HL-60 (cell line): ENCODE results near the gene OSBPL10.

Source experiments
- DNase-seq, 2 experiments: peaks; one replicate each; pipeline ENCODE4 v3.0.0-alpha.2; 2010 to 2020; ENCODE audit warnings: low read depth in 1 of 2, low spot score in 1 of 2
- H3K27ac ChIP-seq: fragments of 250-450 bp; sonication (Bioruptor Pico); replicated peaks from 2 replicates; pipeline ENCODE4 v1.5.1; 2020; ENCODE audit warnings: mild to moderate bottlenecking, moderate library complexity
- H3K27me3 ChIP-seq: fragments of 250-450 bp; sonication (Bioruptor Pico); 2 replicates; pipeline ENCODE4 v1.5.1; 2021; ENCODE audit warnings: mild to moderate bottlenecking, moderate library complexity; ENCODE audit not compliant: insufficient read depth, poor library complexity, severe bottlenecking
- H3K4me3 ChIP-seq: replicated peaks from 2 replicates; pipeline ENCODE4 v1.5.1; 2011; ENCODE audit warnings: mild to moderate bottlenecking, control low read depth, low read length; ENCODE audit not compliant: insufficient read depth
- GABPA ChIP-seq: IDR thresholded peaks from 2 replicates; pipeline ENCODE4 v1.6.1; 2012; ENCODE audit warnings: low read depth
- POLR2AphosphoS5 ChIP-seq: IDR thresholded peaks from 2 replicates; pipeline ENCODE4 v1.6.1; 2012; ENCODE audit warnings: low read depth
- SPI1 ChIP-seq: IDR thresholded peaks from 2 replicates; pipeline ENCODE4 v1.6.1; 2012; ENCODE audit warnings: low read depth, mild to moderate bottlenecking, borderline replicate concordance
- TF ChIP-seq, protein P1 (sequence below): IDR thresholded peaks from one replicate; pipeline ENCODE4 v1.5.1; 2011; ENCODE audit warnings: low read length, control low read depth, inconsistent platforms; ENCODE audit not compliant: insufficient read depth
- TF ChIP-seq, protein P2 (sequence below): IDR thresholded peaks from 2 replicates; pipeline ENCODE4 v1.6.1; 2012; ENCODE audit warnings: low read depth; ENCODE audit not compliant: insufficient replicate concordance

Gene OSBPL10

DNA sequence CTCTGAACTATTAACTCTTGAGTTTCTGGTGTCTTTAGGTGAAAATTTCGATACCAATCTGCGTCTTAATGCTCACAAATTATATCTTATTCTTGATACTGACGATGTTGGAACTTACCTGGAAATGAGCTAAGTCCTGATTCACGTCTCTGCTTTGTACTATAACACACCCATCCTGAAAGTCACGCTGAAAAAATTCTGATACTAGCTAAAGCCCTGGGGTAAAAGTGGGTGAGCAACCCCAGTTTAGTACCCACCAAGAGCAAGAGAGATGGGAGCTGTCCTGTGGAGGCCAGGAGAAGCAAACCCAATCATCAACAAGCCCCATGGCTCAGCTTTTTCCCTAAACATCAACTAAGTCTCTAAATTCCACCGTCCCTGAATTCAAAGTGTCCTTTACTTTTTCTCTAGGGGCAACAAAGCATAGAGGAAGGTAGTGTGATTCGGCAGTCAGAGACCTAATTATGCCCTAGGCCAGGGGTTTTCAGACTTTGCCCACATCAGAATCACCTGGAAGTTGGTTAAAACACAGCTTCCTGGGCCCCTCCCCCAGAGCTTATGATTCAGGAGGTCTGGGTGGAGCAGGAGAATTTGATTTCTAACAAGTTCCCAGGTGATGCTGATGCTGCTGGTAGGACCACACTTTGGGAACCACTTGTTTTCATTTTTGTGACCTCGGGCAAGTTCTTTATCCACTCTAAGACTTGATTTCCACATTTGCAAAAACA, 90.2 kb downstream of the OSBPL10 start:
- DNase-seq: no peak
- Histone ChIP-seq H3K27me3 (peaks cover 4% of the 10 kb centered on the region), H3K4me3 (no peak overlapping the region), H3K27ac (no peak overlapping the region)
- TF ChIP-seq SPI1 (no peak), POLR2AphosphoS5 (no peak), GABPA (no peak)
- TF ChIP-seq, protein P1, sequence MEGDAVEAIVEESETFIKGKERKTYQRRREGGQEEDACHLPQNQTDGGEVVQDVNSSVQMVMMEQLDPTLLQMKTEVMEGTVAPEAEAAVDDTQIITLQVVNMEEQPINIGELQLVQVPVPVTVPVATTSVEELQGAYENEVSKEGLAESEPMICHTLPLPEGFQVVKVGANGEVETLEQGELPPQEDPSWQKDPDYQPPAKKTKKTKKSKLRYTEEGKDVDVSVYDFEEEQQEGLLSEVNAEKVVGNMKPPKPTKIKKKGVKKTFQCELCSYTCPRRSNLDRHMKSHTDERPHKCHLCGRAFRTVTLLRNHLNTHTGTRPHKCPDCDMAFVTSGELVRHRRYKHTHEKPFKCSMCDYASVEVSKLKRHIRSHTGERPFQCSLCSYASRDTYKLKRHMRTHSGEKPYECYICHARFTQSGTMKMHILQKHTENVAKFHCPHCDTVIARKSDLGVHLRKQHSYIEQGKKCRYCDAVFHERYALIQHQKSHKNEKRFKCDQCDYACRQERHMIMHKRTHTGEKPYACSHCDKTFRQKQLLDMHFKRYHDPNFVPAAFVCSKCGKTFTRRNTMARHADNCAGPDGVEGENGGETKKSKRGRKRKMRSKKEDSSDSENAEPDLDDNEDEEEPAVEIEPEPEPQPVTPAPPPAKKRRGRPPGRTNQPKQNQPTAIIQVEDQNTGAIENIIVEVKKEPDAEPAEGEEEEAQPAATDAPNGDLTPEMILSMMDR: no peak
- TF ChIP-seq, protein P2, sequence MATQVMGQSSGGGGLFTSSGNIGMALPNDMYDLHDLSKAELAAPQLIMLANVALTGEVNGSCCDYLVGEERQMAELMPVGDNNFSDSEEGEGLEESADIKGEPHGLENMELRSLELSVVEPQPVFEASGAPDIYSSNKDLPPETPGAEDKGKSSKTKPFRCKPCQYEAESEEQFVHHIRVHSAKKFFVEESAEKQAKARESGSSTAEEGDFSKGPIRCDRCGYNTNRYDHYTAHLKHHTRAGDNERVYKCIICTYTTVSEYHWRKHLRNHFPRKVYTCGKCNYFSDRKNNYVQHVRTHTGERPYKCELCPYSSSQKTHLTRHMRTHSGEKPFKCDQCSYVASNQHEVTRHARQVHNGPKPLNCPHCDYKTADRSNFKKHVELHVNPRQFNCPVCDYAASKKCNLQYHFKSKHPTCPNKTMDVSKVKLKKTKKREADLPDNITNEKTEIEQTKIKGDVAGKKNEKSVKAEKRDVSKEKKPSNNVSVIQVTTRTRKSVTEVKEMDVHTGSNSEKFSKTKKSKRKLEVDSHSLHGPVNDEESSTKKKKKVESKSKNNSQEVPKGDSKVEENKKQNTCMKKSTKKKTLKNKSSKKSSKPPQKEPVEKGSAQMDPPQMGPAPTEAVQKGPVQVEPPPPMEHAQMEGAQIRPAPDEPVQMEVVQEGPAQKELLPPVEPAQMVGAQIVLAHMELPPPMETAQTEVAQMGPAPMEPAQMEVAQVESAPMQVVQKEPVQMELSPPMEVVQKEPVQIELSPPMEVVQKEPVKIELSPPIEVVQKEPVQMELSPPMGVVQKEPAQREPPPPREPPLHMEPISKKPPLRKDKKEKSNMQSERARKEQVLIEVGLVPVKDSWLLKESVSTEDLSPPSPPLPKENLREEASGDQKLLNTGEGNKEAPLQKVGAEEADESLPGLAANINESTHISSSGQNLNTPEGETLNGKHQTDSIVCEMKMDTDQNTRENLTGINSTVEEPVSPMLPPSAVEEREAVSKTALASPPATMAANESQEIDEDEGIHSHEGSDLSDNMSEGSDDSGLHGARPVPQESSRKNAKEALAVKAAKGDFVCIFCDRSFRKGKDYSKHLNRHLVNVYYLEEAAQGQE: no peak

DNA sequence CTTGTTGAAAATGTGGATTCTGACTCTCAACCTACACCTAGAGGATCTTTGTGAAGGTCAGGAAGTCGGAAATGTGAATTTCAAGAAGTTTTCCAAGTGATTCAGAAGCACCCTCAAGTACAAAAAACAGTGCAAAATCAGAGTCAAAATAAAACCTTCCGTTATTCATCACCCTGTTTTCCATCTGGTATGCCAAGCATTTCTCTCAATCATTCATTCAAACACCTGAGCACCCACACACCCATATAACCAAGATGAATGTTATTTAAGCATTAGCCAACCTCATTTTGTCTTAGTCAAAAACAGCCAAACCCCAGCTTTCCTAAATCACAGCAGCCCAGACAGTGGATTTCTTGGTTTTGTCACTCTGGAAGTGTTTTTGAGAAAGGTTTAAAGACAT, 91.1 kb downstream of the OSBPL10 start:
- peaks cover 4% of the 10 kb centered on the region for H3K27me3 ChIP-seq
- no peak for DNase-seq
- no peak overlapping the region for H3K27ac ChIP-seq
- TF ChIP-seq, protein P1: no peak
- TF ChIP-seq POLR2AphosphoS5 (no peak), SPI1 (no peak), GABPA (no peak)
- TF ChIP-seq, protein P2: no peak
- no peak overlapping the region for H3K4me3 ChIP-seq

DNA sequence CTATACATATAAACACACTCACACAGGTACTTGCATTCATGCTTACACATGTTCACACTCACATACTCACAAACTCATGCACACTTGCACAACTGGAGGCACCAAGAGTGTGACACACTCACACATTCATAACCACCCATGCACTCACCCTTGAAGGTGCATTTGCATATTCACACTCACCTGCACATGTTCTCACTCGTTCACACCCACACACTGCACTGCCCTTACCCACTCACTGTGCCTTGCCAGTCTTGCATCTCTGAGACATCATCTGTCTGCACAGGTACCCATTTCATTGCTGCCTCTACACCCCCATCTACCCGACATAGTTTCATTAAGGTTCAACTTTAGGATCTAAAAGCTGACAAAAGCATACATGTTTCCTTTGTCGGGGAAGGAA, 95.8 kb downstream of the OSBPL10 start:
- Histone ChIP-seq H3K27ac (no peak overlapping the region), H3K4me3 (no peak overlapping the region), H3K27me3 (no peaks in the 10 kb centered on the region)
- no peak for DNase-seq
- TF ChIP-seq, protein P2: no peak
- TF ChIP-seq POLR2AphosphoS5 (no peak), SPI1 (no peak), GABPA (no peak)
- TF ChIP-seq, protein P1: no peak
